ENCODE data around the gene CHRM1. TPM values are rescaled to one million over a fixed set of nuclear protein-coding genes. Genes with fewer than 3 reads are reported as not detected.

CHRM1 gene
- total RNA-seq, 3 donors from 2014 or later (not counting 1 experiment from before 2014, with no cell fraction given) = not detected

DNA sequence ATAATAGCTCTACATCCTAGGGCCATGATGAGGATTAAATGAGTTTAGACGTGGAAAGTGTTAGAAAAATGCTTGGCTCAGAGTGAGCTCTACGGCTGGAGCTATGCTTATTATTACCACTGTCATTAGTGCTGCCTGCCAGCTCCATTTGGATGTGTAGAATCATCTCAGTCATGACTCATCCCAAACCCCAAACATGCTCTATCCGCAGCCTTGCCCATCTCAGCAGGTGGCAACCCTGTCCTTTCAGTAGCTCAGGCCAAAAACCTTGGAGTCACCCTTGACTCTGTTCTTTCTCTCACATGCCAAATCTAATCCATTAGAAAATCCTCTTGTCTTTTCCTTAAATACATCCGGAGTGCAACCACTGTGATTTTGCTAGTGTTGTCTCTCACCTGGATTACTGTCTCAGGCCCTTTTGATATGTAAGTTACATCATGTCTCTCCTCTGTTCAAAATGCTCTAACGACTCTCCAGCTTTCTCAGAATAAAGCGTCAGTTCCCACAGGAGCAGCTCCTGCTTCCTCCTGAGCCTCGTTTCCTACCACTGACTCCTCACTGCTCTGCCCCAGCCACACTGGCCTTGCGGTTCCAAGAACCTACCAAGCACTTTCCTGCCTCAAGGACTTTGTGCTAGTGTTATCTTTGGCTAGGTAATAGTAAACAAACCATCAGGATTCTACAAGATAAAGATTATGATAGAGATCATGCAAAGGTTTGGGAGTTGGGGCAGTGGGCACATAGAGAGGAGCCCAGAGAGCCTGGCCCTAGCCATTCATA, 10.5 kb upstream of the CHRM1 start:
- Mint-ChIP-seq H3K27ac (no peak overlapping the region), H3K4me1 (no peaks in the 10 kb centered on the region), H3K36me3 (no peaks in the 10 kb centered on the region), H3K27me3 (ENCODE audit: low read depth in 2 of 2) (peaks cover 36 to 41% of the 10 kb centered on the region in 2 donors), H3K9me3 (no peaks in the 10 kb centered on the region), H3K4me3 (no peak overlapping the region)
- Histone ChIP-seq H3K9me3 (ENCODE audit: control insufficient read depth, insufficient read depth, low read length) (no peaks in the 10 kb centered on the region), H3K4me1 (ENCODE audit: control insufficient read depth, insufficient read depth, low read length) (peaks cover 2% of the 10 kb centered on the region), H3K36me3 (ENCODE audit: control insufficient read depth, insufficient read depth, low read length) (no peaks in the 10 kb centered on the region), H3K27me3 (ENCODE audit: control insufficient read depth, insufficient read depth, low read length) (peaks cover 21% of the 10 kb centered on the region), H3K27ac (ENCODE audit: low read length) (no peak overlapping the region), H3K4me3 (ENCODE audit: low read length) (no peak overlapping the region)
- DNase-seq (no peak), ATAC-seq (no peak)
- intact Hi-C loops (cut with micrococcal nuclease) = no loop called here
- TF ChIP-seq, protein P1, sequence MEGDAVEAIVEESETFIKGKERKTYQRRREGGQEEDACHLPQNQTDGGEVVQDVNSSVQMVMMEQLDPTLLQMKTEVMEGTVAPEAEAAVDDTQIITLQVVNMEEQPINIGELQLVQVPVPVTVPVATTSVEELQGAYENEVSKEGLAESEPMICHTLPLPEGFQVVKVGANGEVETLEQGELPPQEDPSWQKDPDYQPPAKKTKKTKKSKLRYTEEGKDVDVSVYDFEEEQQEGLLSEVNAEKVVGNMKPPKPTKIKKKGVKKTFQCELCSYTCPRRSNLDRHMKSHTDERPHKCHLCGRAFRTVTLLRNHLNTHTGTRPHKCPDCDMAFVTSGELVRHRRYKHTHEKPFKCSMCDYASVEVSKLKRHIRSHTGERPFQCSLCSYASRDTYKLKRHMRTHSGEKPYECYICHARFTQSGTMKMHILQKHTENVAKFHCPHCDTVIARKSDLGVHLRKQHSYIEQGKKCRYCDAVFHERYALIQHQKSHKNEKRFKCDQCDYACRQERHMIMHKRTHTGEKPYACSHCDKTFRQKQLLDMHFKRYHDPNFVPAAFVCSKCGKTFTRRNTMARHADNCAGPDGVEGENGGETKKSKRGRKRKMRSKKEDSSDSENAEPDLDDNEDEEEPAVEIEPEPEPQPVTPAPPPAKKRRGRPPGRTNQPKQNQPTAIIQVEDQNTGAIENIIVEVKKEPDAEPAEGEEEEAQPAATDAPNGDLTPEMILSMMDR (IDR thresholded peaks at IDR 0.05) = no peak
- WGBS (ENCODE audit: insufficient coverage) = 85% methylated on average over 7 of the region's 8 CpGs

DNA sequence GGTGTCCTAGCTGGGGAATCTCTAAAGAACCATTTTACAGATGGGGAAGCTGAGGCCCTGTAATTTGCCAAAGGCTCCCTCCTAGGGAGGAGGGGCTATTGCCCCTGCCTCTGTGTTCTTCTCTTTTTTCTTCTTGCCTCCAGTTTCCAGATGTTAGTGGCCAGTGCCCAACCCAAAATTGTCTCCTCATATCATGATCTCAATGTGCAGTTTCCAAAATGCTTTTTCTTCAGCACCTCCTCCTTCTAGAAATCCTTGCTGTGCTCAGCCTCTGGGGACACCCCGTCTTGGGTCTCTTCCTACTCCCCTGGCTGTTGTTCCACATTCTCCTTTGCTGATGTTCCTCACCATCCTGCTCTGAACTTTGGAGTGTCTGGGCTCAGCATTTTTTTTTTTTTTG, 9.5 kb upstream of the CHRM1 start:
- Histone ChIP-seq H3K27me3 (ENCODE audit: control insufficient read depth, insufficient read depth, low read length) (peaks cover 28% of the 10 kb centered on the region), H3K36me3 (ENCODE audit: control insufficient read depth, insufficient read depth, low read length) (no peaks in the 10 kb centered on the region), H3K27ac (ENCODE audit: low read length) (no peak overlapping the region), H3K4me3 (ENCODE audit: low read length) (no peak overlapping the region), H3K4me1 (ENCODE audit: control insufficient read depth, insufficient read depth, low read length) (peaks cover 12% of the 10 kb centered on the region), H3K9me3 (ENCODE audit: control insufficient read depth, insufficient read depth, low read length) (no peaks in the 10 kb centered on the region)
- H3K36me3 Mint-ChIP-seq = no peaks in the 10 kb centered on the region
- no peak overlapping the region for H3K27ac Mint-ChIP-seq
- no peaks in the 10 kb centered on the region for H3K9me3 Mint-ChIP-seq
- peaks cover 44 to 49% of the 10 kb centered on the region in 2 donors for H3K27me3 Mint-ChIP-seq (ENCODE audit: low read depth in 2 of 2)
- no peak for ATAC-seq
- intact Hi-C loops (cut with micrococcal nuclease) = no loop called here
- peaks cover 0 to 8% of the 10 kb centered on the region in 2 donors for H3K4me1 Mint-ChIP-seq
- DNase-seq = no peak
- H3K4me3 Mint-ChIP-seq = no peak overlapping the region
- 68% methylated on average over 1 of the region's 1 CpG for WGBS (ENCODE audit: insufficient coverage)
- TF ChIP-seq, protein P1 (IDR thresholded peaks at IDR 0.05) = no peak

DNA sequence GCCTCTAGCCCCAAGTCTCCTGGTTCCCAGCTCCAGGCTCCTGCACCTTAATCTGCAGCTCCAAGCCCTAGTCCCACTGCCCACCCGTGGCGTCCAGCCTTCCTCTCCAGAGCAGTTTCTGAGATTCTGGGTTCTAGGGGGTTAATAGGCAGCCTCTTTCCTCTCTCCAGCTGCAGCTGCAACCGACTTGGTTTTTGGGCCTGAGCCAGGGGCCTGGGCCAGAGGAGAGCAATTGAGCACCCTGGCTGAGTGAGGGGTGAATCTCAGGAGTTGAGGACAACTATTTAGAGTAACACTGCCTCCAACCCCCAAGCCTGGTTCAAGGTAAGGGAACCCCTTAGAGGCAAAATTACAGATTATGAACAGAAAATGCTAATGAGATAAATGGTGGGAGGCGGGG, 9.0 kb upstream of the CHRM1 start:
- TF ChIP-seq, protein P1 (IDR thresholded peaks at IDR 0.05) = no peak
- no peak overlapping the region for H3K27ac ChIP-seq (ENCODE audit: low read length)
- peaks cover 49 to 54% of the 10 kb centered on the region in 2 donors for H3K27me3 Mint-ChIP-seq (ENCODE audit: low read depth in 2 of 2)
- no peaks in the 10 kb centered on the region for H3K36me3 ChIP-seq (ENCODE audit: control insufficient read depth, insufficient read depth, low read length)
- no peak overlapping the region for H3K4me3 Mint-ChIP-seq
- DNase-seq (no peak), ATAC-seq (no peak)
- peaks cover 16% of the 10 kb centered on the region for H3K4me1 ChIP-seq (ENCODE audit: control insufficient read depth, insufficient read depth, low read length)
- no peaks in the 10 kb centered on the region for H3K9me3 ChIP-seq (ENCODE audit: control insufficient read depth, insufficient read depth, low read length)
- peaks cover 0 to 13% of the 10 kb centered on the region in 2 donors for H3K4me1 Mint-ChIP-seq
- no peak overlapping the region for H3K4me3 ChIP-seq (ENCODE audit: low read length)
- intact Hi-C loops (cut with micrococcal nuclease) = no loop called here
- no peak overlapping the region for H3K27ac Mint-ChIP-seq
- H3K27me3 ChIP-seq (ENCODE audit: control insufficient read depth, insufficient read depth, low read length) = peaks cover 34% of the 10 kb centered on the region
- no peaks in the 10 kb centered on the region for H3K9me3 Mint-ChIP-seq
- 70% methylated on average over 3 of the region's 4 CpGs for WGBS (ENCODE audit: insufficient coverage)
- H3K36me3 Mint-ChIP-seq = no peaks in the 10 kb centered on the region

DNA sequence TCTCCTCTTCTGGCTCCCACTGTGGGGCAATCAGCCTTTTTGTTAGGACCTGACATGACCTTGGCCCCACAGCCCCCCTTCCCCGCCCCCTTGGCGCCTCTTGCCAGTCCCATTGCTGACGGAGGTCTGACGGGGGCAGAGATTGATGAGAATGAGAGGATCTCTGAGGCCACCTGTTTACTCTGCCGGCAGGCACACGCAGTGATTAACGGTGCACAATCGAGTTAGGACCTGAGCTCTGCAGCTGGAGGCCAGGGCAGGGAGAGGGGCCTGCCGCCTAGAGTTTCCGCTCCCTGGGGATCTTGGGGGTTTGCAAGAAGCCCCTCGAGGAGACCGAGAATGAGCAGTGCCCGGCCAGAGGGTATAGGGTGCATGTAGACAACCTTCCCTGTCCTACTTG, 6.8 kb upstream of the CHRM1 start:
- ATAC-seq (no peak), DNase-seq (no peak)
- Mint-ChIP-seq H3K4me1 (peaks cover 5 to 22% of the 10 kb centered on the region in 2 donors), H3K27me3 (ENCODE audit: low read depth in 2 of 2) (peaks cover 56 to 60% of the 10 kb centered on the region in 2 donors), H3K4me3 (no peak overlapping the region), H3K36me3 (no peaks in the 10 kb centered on the region), H3K27ac (no peak overlapping the region), H3K9me3 (no peaks in the 10 kb centered on the region)
- Histone ChIP-seq H3K9me3 (ENCODE audit: control insufficient read depth, insufficient read depth, low read length) (no peaks in the 10 kb centered on the region), H3K27me3 (ENCODE audit: control insufficient read depth, insufficient read depth, low read length) (peaks cover 44% of the 10 kb centered on the region), H3K4me1 (ENCODE audit: control insufficient read depth, insufficient read depth, low read length) (peaks cover 27% of the 10 kb centered on the region), H3K36me3 (ENCODE audit: control insufficient read depth, insufficient read depth, low read length) (no peaks in the 10 kb centered on the region), H3K4me3 (ENCODE audit: low read length) (no peak overlapping the region), H3K27ac (ENCODE audit: low read length) (no peak overlapping the region)
- intact Hi-C loops (cut with micrococcal nuclease) = no loop called here
- TF ChIP-seq, protein P1 (IDR thresholded peaks at IDR 0.05) = no peak
- 32% methylated on average over 13 of the region's 13 CpGs for WGBS (ENCODE audit: insufficient coverage)
